ENCODE results near the gene GFRA3.

The GFRA3 gene

GRCh38 chr5:138246334-138246733, 28.1 kb downstream of the GFRA3 start:
- DNase-seq = no peak

GRCh38 chr5:138245717-138246116, 28.7 kb downstream of the GFRA3 start:
- DNase-seq = no peak

- no peak for DNase-seq
Measured at GRCh38 chr5:138243794-138244193, 30.6 kb downstream of the GFRA3 start.

GRCh38 chr5:138241688-138242571, 32.5 kb downstream of the GFRA3 start:
- DNase-seq = peak; percentile 63

- DNase-seq = no peak
Measured at GRCh38 chr5:138240650-138241385, 33.6 kb downstream of the GFRA3 start.

GRCh38 chr5:138238034-138238433, 36.4 kb downstream of the GFRA3 start:
- no peak for DNase-seq

- no peak for DNase-seq
Measured at GRCh38 chr5:138234651-138235050, 39.8 kb downstream of the GFRA3 start.

GRCh38 chr5:138233280-138233679, 41.1 kb downstream of the GFRA3 start:
- no peak for DNase-seq

GRCh38 chr5:138230981-138231589, 43.3 kb downstream of the GFRA3 start:
- no peak for DNase-seq

GRCh38 chr5:138230261-138230660, 44.2 kb downstream of the GFRA3 start:
- no peak for DNase-seq

- no peak for DNase-seq
Measured at GRCh38 chr5:138229387-138229786, 45.0 kb downstream of the GFRA3 start.

- DNase-seq = no peak
Measured at GRCh38 chr5:138226910-138227309, 47.5 kb downstream of the GFRA3 start.

GRCh38 chr5:138224712-138225111, 49.7 kb downstream of the GFRA3 start:
- no peak for DNase-seq

GRCh38 chr5:138223532-138223931, 50.9 kb downstream of the GFRA3 start:
- DNase-seq = no peak

GRCh38 chr5:138216799-138217198, 57.6 kb downstream of the GFRA3 start:
- DNase-seq = no peak

- DNase-seq = peak; percentile 95
Measured at GRCh38 chr5:138213161-138214029, 61.0 kb downstream of the GFRA3 start, which contains the start of gene CDC23. TSS of gene CDC23 (minus strand) at chr5:138213323. CDS start at chr5:138213312, 11 bp downstream.

- DNase-seq = no peak
Measured at GRCh38 chr5:138212828-138213160, 61.6 kb downstream of the GFRA3 start.

GRCh38 chr5:138210985-138211384, 63.4 kb downstream of the GFRA3 start:
- no peak for DNase-seq
